GM10266 (cell line): Measurements from ENCODE around the gene PYURF.
"Not testable (repeated sequence)": the region's sequence is repeated elsewhere in the genome, so short reads cannot be mapped to it uniquely, and the experiment has no call there.

Source experiments
- DNase-seq: peaks from one replicate; pipeline ENCODE4 v3.0.0; 2012; ENCODE audit errors: extremely low spot score
- CTCF ChIP-seq: IDR thresholded peaks from 2 replicates; pipeline ENCODE4 v1.5.1; 2012; ENCODE audit warnings: mild to moderate bottlenecking, low read depth; ENCODE audit not compliant: control insufficient read depth, insufficient read depth; ENCODE audit errors: missing control alignments

PYURF gene, protein sequence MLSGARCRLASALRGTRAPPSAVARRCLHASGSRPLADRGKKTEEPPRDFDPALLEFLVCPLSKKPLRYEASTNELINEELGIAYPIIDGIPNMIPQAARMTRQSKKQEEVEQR

GRCh38 chr4:88523325-88524129 lies at the start of gene PYURF:
Gene PYURF, minus strand, starts transcription at chr4:88523776. Its CDS starts 76 bp downstream, at chr4:88523700.
- DNase-seq = peak; percentile 86

GRCh38 chr4:88570001-88570400 lies 46.4 kb upstream of the PYURF start:
- no peak for TF ChIP-seq CTCF
- no peak for DNase-seq

More at GRCh38 chr4:88523325-88524129, at the start of gene PYURF:
- TF ChIP-seq CTCF = no peak

- no peak for TF ChIP-seq CTCF
- no peak for DNase-seq
These were observed 44.0 kb upstream of the PYURF start for GRCh38 chr4:88567591-88567990.

DNA sequence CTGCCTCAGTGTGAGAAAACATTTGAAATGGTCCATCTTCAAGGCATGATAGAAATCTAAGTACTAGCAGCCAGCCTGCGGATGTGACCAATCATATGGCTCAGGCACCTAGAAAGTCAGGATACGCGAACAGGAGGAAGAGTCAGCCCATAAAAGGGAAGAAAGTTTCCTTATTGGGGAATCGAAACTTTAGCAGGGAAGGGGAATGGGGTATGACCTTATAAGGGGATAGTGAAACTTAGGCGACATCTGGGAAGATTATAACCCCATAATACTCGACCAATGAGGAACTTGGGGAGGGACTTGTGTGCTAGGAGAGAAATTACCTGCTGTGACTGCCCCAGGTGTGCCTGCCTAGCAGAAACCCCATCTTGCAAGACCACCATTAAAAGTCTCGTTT lies 26.2 kb upstream of the PYURF start:
- no peak for TF ChIP-seq CTCF
- no peak for DNase-seq

- TF ChIP-seq CTCF = peak; percentile 83
- not testable (repeated sequence) for DNase-seq
These were observed 15.9 kb upstream of the PYURF start for GRCh38 chr4:88539322-88540068.

DNA sequence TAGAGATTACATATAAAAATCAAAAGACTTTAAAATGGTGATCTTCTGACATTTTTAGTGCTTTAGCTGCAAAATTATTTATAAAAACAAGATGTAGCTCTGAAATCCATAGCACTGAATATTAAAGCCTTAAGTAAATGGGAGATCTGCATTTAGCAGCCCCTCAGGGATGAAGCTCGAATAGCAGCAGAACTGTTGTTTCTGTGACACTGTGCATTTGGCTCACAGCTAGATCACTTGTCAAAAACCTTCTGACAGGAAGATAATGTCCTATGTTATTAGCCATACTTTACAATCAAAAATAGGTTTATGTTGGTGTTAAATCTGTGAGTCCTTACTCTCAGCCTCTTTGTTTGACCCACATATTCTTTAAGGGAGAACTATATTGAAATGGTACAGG lies 14.1 kb upstream of the PYURF start:
- no peak for DNase-seq
- TF ChIP-seq CTCF = no peak
